Breast epithelium (tissue), 3 donors: ENCODE data around the gene WDR37.

Experiments
- CTCF ChIP-seq, 3 donors: fragments of 450-650 bp; IDR thresholded peaks; one replicate each; pipeline ENCODE4 v1.5.1; 2016 to 2017; ENCODE audit warnings: antibody characterized with exemption in 3 of 3, mild to moderate bottlenecking in 3 of 3, moderate library complexity in 3 of 3
- POLR2A ChIP-seq: fragments of 450-650 bp; IDR thresholded peaks from one replicate; pipeline ENCODE4 v1.6.1; 2016; ENCODE audit warnings: antibody characterized with exemption, mild to moderate bottlenecking, moderate library complexity
- POLR2AphosphoS5 ChIP-seq, 3 donors: sonication (generic); formaldehyde crosslinking; IDR thresholded peaks; one replicate each; pipeline ENCODE4 v1.6.1; 2017; ENCODE audit warnings: antibody characterized with exemption in 3 of 3

- TF ChIP-seq POLR2A, result no peak
- no peak for TF ChIP-seq CTCF (IDR thresholded peaks at IDR 0.05)
- no peak for TF ChIP-seq POLR2AphosphoS5 (IDR thresholded peaks at IDR 0.05)
These were observed 86.4 kb downstream of the WDR37 start for GRCh38 chr10:1142596-1142995.
